NAMALWA (cell line): ENCODE results near the gene LTBP4.

Experiments
- DNase-seq: peaks from one replicate; pipeline ENCODE4 v3.0.0-alpha.2; 2015; ENCODE audit warnings: low spot score

The LTBP4 gene

DNA sequence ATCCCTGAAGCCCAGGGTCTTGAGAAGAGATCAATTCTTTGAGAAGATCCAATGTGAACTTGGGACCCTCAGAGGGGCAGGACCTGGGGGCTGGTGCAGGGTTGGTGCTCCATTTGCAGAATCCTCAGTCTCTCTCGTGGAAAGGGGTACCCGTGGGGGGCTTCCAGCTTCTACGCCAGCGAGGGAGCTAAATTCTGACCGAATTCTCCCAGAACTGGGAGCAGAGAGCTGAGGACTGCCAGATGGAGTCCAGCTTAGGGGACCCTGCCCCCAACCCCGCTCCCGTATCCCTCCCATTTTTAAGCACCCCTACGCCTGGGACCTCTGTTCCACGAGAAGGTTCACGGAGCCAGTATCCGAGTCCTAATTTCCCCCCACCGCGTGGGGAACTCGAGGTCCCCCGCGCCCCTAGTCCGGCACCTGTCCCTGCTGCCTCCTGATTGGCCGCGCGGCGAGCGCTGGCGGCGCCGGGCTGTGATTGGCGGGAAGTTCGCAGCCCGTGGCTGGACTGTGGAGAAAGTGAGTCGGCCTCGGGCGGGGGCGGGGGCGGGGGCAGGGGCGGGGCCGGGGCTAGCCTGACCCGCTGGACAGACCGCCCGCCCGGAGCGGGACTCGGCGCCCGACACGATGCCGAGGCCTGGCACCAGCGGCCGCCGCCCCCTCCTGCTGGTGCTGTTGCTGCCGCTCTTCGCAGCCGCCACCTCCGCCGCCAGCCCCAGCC is 4.4 kb upstream of the LTBP4 start:
- DNase-seq, result no peak

DNA sequence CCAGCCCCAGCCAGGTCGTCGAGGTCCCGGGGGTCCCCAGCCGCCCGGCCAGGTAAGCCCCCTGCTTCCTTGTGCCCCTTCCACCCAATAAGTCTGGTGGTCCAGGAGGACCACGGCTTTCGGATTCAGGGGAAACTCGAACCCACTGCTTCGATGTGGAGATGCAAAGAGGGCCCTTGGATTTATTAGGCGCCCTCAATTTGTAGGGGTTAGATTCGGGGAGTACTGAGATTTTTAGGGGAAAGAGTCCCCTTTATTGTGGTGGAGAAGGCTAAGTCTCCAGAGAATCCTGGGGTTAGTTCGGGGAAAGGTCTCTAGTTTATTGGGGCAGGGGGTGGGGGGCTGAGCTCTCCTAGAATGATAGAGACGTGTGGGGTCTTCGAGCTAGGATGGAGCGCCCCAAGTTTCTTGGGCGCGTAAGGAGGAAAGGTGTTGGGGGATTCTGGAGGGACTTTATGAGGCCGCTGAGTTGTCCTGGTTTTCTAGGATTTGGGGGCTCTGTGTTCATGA is 3.8 kb upstream of the LTBP4 start:
- DNase-seq, result no peak

DNA sequence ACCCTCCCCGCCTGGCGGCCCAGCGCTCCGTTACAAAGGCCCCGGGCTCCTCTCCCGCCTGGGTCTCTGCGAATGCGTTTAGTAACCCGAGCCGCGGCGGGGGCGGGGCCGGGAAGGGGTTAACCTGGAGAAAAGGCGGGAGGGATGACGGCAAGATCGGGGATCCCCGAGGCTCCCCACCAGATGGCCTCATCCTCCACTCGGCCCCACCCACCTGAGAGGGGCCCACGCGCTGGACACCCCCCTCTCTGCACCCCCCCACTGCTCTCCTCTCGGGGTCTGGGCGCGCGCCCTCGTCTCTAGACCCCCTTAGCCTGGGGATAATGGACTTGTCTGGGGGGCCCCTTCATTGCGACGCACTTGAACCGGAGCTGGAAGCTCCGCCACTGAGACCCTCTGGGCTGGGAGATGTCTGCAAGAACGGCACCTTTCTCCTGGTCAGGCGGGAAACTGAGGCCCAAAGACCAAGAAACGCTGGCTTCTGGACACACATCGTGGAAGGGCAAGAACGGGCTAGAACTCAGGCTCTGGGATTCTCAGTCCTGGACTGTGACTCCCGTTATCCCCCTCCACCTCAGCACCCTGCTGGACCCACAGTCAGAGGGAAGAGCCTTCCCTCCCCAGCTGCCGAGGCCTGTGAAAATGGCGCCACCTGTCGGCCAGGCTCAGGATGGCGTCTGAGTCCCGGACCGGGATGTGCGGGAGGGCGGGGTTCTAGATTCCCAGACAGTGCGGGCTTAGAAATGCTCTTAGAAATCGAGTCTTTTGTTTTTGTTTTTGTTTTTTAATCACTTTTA is 2.9 kb upstream of the LTBP4 start:
- DNase-seq, result peak; percentile 83

DNA sequence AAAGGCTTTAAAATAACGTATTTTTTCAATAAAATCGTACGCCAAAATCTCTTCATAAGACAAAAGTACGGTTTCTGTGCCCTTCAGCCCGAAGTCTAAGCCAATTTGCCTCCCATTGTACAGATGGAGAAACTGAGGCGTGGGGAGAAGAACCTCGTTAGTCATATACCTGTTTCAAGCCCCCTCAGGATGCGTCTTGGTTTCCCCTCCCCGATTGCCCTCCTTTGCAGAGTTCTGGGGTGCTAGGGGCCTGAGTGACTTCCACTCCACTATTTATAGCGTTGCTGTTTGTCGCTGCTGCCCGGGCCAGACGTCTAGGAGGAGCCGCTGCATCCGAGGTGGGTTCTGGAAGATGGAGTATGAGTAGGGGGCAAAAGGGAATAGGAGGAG is 2.3 kb upstream of the LTBP4 start:
- DNase-seq, result no peak

DNA sequence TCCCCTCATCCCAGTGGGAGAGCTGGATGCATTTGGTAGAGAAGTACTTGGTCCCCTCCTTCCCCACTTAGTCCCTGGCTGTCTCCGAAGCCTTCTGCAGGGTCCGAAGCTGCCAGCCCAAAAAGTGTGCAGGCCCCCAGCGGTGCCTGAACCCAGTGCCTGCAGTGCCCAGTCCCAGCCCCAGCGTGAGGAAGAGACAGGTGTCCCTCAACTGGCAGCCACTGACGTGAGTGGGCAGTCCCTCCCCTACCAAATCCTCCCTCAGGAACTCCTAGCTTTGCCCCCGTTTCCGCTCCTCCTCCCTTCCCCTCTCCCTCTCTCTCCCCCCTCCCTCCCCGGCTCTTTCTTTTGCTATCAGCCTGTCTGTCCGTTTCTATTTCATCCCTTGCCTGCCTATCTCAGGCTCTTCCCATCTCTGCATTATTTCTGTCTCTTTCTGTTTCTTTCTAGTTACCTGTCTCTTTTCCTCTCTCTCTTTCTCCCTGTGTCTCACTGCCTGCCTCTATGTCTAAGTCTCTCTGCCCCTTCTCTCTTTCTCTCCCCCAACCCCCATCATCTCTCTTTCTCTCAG is 1.8 kb upstream of the LTBP4 start:
- no peak for DNase-seq

DNA sequence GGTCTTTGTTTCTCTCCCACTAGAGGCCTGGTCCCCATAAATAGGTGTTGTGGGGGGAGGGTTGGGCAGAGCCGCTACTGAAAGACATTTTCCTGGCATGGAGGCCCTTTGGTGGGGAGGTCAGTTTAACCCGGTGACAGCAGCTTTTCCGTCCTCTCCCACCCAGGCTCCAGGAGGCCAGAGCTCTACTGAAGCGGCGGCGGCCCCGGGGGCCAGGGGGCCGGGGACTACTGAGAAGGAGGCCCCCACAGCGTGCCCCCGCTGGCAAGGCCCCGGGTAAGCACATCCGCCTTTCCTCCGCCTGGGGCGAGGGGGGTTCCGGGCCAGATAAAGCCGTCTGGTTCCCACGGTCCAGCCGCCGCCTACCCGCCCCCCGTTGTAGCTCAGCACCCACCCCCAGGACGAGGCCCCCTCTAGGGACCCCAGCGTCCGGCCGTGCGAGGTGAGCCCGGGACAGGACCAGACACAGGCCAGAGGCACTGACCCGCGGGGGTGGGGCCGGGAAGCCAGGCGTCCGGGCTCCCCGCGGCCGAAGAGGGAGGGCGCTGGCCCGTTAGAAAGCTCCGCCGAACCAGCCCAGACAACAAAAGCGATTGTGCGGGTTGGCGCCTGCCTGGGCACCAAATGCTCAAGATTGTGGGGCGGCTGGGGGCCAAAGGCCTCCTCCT is 1.1 kb upstream of the LTBP4 start:
- DNase-seq, result no peak

DNA sequence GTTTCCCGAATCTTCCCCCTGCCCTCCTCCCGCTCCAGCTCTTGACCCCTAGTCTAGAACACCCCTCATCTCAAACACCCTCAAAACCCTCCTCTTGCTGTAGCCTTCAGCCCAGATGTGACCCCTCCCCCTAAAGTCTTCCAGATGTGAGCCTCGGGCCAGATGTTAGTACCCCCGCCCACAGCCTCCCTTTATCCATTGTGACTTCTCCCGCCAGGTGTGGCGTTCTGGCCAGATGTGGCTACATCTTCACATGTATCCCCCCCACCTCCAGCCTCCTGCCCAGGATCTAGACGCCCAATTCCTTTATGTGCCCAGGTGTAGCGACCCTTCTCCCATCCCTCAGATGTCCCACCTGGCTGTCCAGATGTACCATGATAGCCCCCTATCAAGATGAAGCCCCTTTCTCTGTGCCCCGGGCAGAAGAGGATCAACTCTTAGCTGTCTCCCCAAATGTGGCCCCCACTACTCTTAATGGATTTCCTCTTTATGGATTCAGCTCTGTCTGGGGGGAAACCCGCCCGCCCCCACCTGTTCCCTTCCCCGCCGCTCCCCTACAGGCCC is 517 bp upstream of the LTBP4 start:
- DNase-seq, result no peak

DNA sequence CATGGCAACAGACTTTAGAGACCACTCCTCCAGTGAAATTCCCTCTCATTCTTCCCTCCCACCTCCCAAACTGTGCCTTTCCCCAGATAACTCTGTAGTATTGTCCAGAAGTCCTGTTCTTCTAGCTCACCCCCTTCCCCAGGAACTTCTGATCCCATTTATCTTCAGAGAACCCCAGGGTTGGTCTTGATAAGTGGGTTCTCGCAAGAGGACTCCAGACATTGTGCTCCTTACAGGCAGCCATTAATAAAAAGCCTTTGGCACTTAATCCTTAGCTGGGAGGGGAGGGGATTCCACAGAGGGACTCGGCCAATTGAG is 1.9 kb downstream of the LTBP4 start:
- DNase-seq, result no peak

DNA sequence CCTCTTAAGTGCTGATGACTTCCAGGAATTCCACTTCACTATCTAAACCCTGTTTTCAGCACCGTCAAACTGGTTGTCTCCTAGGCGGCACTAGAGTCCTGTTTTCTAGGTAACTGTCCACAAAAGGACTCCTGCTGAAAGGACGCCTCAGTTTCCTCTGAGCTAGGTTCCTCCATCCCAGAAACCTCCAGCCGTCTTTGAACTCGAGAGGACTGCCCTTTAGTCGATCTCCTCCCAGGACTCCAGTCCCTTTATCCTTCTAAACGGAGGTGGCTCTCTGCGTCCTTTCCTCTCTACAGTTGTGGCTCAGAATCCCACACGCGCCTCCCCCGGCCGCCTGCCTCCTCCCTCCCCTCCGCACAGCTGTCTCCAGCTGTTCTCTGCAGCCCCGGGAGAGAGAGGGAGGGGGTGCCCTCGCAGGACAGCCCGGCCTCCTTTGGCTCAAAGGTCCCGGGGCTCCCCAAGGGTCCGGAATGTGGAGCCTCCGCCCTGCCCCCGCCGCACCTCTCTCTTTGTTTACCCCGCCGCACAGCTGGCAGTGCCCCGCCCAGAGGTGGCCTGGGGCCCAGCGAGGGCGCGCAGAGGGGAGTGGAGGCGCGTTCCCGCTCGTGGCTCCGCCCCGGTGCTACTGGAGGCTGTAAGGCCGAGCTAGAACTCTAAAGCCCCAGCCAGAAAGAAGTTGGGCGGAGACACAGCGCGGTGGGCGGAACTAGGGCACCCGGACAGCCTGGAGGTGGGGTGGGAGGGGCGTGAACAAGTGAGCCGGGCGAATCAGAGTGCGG is 2.4 kb downstream of the LTBP4 start:
- peak; percentile 99 for DNase-seq

DNA sequence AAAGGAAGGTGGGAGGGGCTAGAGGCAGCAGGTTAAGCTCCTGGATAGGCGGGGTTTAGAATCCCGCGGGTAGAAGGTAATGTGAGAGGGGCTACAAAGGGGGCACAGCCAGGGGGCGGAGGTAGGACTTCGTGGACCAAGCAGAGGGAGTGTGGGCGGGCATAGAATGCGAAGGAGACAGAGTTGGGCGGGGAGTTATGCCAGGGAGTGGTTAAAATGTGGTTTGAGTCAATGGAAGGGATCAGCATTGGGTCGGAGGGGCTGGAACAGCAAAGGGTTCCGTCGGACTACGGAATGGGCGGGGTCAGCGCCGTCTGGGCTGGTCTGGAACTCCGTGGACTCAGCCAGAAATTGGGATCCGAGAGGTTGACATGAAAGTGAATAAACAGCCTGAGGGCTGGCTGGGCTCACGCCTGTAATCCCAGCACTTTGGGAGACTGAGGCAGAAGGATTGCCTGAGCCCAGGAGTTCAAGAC is 3.0 kb downstream of the LTBP4 start:
- DNase-seq, result no peak

DNA sequence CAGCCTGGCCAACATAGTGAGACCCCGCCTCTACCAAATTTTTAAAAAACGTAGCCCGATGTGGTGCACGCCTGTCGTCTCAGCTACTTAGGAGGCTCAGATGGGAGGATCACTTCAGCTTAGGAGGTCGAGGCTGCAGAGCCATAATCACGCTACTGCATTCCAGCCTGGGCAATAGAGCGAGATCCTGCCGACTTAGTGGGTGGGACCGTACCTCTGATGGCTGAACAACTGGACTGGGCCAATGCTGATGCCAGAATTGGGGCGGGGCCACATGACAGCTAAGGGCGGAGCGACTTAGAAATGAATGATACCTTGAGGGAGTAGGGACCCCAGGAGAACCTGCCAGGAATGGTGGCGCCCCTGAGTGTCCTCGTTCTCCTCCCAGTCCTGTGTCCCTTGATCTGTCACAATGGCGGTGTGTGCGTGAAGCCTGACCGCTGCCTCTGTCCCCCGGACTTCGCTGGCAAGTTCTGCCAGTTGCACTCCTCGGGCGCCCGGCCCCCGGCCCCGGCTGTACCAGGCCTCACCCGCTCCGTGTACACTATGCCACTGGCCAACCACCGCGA is 3.6 kb downstream of the LTBP4 start:
- DNase-seq, result peak; percentile 51

DNA sequence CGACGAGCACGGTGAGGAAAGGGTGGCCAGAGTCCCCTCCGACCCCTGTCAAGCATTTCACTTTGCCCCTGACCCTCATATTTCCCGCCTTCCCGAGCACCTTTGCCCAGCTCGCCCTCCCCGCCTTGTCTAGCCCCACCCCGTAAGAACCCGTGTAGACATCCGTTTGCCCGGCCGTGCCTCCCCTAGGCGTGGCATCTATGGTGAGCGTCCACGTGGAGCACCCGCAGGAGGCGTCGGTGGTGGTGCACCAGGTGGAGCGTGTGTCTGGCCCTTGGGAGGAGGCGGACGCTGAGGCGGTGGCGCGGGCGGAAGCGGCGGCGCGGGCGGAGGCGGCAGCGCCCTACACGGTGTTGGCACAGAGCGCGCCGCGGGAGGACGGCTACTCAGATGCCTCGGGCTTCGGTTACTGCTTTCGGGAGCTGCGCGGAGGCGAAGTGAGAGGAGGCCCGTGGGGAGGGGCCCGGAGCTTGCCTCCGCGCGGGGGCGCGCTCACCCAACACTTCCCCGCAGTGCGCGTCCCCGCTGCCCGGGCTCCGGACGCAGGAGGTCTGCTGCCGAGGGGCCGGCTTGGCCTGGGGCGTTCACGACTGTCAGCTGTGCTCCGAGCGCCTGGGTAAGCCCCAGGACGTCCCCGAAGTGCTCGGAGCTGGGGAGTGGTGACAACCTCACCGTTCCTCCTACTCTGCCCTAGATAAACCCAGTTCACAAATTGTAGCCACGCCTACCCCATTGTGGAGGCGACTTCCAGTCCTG is 4.2 kb downstream of the LTBP4 start:
- DNase-seq, result peak; percentile 94

DNA sequence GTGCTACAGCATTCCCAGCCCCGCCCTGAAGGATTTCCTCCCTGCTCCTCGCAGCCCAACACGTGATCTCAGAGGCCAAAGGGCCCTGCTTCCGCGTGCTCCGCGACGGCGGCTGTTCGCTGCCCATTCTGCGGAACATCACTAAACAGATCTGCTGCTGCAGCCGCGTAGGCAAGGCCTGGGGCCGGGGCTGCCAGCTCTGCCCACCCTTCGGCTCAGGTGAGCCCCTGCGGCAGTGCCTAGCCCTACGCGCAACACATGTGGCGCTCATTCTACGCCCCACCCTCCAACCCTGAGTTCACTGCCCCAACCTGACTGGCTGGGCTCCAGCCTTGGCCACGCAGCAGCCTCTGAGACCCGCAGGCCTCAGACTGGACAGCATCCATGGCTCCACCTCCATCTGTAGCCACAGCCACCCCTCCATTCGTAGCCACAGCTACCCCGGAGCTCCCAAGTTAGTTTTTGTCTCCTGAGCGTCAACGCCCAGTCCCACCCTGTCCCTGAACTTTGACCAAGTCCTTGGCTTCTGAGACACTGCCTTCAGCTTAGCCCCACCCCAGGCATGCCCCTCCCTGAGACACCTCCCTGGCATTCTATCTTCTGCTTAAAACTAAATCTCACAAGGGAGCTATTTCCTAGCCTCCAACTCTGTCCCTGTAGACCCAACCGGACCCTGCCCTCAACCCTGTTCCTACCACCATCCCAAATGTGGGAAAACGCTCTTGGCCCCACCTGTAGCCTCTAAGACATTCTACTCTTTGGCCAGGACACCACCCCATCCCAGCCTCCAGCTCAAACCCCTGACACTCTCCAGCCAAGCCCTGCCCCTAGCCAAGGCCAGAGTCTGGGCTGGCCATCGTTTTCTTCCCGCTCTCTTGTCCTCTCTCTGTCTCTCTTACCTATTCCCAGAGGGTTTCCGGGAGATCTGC is 6.4 kb downstream of the LTBP4 start:
- no peak for DNase-seq

DNA sequence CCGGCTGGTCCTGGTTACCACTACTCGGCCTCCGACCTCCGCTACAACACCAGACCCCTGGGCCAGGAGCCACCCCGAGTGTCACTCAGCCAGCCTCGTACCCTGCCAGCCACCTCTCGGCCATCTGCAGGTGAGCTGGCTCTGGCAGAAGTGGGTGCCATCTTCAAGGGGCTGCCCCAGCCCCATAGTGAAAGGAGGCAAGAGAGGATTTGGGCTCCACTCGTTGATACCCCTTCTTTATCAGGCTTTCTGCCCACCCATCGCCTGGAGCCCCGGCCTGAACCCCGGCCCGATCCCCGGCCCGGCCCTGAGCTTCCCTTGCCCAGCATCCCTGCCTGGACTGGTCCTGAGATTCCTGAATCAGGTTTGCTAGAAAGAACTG is 7.1 kb downstream of the LTBP4 start:
- no peak for DNase-seq

DNA sequence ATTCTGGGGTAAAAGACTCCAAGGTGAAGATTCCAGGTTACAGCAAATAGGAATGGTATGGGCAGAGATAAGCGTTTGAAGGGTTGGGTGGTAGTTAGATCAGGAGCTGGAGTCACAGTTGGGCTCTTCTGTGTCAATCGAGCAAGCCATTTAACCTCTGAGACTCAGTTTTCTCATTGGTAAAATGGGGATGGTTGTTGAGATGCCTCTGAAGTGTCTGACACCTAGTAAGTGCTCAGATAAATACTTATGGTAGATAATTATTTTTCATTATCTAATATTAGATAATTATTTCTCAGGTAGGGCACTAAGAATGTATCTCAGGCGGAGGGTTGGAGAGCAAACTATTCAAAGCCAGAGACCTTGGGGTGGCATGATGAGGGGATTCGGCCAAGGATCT is 7.8 kb downstream of the LTBP4 start:
- no peak for DNase-seq

DNA sequence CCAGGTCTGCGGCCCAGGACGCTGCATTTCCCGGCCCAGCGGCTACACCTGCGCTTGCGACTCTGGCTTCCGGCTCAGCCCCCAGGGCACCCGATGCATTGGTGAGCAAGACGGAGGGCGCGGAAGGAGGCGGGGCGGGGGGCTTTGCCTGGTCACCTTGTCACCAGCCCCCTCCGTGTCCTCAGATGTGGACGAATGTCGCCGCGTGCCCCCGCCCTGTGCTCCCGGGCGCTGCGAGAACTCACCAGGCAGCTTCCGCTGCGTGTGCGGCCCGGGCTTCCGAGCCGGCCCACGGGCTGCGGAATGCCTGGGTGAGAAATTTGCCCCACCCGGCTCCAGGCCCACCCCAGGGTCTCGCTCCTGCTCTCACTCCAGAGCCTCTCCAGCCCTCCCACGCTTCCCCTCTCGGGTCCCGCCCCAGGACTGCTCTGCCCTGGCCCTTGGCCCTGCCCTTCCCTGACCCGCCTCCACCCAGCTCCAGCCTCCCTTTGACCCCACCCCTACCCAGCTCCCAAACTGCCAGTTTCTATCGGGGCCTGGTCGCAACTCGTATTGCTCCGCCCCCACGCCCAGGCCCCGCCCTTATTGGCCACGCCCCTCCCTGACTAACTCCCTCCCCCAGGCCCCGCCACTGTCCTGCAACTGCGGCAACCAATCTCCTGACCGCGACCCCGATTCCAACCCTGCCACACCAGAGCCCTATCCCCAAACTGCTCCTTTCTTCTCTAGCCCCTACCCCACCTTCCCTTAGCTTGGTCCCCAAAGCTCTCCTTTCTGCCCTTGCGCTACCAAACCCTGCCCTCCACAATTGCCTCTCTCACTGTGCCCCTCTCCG is 8.6 kb downstream of the LTBP4 start:
- peak; percentile 90 for DNase-seq

DNA sequence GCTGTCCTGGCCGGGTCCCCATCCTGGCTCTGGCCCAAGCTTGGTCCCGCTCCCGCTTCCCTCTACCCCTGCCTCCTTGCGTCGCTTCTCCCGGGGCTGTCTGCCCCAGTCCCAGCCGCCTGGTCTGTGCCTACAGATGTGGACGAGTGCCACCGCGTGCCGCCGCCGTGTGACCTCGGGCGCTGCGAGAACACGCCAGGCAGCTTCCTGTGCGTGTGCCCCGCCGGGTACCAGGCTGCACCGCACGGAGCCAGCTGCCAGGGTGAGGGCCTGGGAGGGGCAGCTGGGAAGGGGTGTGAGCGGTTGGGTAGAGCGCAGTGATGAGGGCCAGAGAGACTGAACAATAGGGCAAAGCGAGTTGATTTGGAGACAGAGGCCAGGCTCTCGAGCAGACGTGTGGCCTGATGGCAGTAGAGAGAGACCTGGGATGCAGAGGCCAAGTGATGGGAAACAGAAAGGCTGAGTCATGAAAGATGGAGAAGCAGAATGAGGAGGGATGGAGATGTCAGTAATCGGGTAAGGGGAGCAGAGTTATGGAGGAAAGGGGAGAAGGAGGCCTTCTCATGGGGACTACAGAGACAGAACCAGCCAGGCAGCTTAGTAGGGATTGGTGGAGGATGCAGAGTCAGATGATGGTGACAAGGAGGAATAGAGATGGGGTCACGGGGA is 9.4 kb downstream of the LTBP4 start:
- peak; percentile 31 for DNase-seq

DNA sequence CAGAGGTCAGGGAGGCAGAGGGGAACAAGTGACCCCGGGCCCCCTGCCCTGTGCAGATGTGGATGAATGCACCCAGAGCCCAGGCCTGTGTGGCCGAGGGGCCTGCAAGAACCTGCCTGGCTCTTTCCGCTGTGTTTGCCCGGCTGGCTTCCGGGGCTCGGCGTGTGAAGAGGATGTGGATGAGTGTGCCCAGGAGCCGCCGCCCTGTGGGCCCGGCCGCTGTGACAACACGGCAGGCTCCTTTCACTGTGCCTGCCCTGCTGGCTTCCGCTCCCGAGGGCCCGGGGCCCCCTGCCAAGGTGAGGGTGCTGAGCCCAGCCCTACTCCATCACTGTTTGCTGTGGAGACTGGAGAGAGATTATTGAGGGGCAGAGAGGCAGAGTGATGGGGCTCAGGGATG is 9.9 kb downstream of the LTBP4 start:
- no peak for DNase-seq
